OCI-LY7 (cell line): ENCODE results near the gene BLTP3B.

Experiments
- EZH2phosphoT487 ChIP-seq: fragments of 200-600 bp; sonication (generic); IDR thresholded peaks from 2 replicates; pipeline ENCODE4 v1.6.1; 2018; ENCODE audit warnings: low read depth, borderline replicate concordance, mild to moderate bottlenecking, mixed run types, antibody characterized with exemption, low read length, moderate library complexity, mixed read lengths
- TF ChIP-seq, protein P1 (sequence below): fragments of 200-600 bp; sonication (generic); conservative IDR thresholded peaks from 2 replicates; pipeline ENCODE4 v1.5.1; 2014; ENCODE audit warnings: mild to moderate bottlenecking, antibody characterized with exemption, low read length, moderate library complexity, mixed read lengths

DNA sequence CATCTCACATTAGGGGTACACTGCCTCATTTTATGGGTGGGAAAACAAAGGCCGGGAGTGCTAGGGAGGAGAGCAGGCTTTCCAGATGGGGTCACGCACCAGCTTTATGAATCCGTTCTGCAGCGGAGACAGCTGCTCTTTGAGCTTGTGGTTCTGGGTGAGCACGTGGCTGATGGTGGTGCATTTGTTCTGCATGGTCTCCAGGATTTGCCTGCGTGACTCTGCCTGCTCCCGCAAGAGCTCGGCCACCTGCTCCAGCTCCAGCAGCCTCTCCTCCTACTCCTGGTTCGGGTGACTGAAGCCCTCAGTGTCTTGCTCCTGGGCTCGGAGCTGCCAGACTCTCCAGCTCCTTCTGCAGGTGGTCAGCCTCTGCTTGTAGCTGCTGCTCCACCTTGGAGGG, 23.6 kb upstream of the BLTP3B start:
- TF ChIP-seq, protein P1, sequence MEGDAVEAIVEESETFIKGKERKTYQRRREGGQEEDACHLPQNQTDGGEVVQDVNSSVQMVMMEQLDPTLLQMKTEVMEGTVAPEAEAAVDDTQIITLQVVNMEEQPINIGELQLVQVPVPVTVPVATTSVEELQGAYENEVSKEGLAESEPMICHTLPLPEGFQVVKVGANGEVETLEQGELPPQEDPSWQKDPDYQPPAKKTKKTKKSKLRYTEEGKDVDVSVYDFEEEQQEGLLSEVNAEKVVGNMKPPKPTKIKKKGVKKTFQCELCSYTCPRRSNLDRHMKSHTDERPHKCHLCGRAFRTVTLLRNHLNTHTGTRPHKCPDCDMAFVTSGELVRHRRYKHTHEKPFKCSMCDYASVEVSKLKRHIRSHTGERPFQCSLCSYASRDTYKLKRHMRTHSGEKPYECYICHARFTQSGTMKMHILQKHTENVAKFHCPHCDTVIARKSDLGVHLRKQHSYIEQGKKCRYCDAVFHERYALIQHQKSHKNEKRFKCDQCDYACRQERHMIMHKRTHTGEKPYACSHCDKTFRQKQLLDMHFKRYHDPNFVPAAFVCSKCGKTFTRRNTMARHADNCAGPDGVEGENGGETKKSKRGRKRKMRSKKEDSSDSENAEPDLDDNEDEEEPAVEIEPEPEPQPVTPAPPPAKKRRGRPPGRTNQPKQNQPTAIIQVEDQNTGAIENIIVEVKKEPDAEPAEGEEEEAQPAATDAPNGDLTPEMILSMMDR, result no peak
- no peak for TF ChIP-seq EZH2phosphoT487
